ENCODE results near the gene CHD2.

The CHD2 gene

GRCh38 chr15:93065641-93066045 is 165.5 kb downstream of the CHD2 start:
- no peak for DNase-seq (ENCODE audit: low read depth in 1 of 2, low spot score in 1 of 2)

DNA sequence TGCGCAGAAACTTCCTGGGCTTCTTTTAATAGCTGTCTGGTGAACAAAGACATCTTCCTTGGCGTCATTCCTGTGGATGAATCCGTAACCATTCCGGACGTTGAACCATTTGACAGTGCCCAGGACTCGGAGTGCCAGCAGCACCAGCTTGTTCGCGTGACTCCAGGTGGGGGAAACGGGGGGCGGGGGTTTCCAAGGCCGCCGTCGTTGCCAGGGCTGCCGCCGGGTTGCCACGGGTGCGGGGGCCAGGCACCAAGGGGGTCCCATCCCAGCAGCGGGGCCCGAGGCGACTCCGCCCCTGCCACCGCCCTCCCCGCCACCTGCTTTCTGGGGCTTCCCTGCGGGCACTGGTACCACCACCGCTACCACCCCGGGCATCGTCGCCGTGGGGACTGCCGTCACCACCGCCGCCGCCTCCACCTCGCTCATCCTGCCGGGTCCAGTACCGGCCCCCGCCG is 166.1 kb downstream of the CHD2 start:
- DNase-seq (ENCODE audit: low read depth in 1 of 2, low spot score in 1 of 2) = no peak

DNA sequence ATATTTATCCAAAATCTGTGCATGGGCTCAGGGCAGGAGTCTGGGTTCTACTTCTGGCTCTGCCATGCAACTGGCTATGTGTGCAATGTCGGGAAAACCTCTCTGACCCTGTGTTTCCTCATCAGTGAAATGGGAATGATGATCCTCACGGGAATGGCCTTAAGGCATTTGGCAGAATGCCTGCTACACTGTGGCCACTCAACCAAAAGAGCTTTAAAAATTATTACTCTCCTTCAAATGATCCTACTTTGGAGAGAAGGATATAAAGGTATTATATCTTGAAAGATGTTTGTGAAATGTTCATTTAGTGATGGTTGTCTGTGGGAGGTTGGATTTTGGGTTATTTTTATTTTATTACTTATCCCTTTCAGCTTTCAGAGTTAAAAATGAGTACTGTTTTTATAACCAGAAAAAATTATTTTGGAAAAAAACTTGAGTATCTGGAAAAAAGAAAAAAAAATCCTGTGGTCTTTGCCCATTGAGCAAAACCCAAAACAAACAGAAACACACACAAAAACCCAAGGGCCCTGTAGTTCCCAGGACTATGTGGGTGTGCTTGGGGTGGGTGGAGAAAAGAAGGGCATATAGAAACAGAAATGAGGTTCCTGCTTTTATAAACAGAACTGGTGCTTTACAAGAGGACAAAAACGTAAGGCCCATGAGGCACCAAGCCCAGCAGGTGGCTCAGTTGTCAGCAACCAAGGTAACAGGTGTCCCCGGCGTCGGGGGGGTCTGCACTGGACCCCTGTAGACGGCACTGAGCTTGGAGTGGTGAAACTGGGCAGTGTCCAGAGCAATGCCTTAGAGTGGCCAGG is 166.9 kb downstream of the CHD2 start:
- DNase-seq (ENCODE audit: low read depth in 1 of 2, low spot score in 1 of 2) = no peak

DNA sequence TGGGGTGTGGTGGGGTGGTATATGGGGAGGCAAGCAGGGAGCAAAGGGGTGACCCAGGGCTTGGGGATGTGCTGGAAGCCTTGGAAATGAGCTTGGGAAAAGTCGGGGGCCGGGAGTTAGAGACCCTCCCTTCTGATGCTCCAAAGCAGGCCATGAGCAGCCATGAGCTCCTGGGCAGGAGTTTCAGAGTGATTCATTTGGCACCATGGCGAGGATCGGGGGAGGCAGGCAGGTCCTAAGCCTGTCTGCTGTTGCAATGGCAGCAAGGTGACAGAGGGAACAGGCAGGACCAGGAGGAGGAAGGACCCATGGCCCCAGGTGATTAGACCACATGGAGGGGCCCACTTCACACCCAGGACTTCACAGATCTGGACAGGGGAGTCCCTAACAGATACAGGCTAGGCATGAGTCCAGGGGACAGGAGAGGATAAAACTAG is 167.5 kb downstream of the CHD2 start:
- DNase-seq (ENCODE audit: low read depth in 1 of 2, low spot score in 1 of 2) = no peak

- DNase-seq (ENCODE audit: low read depth in 1 of 2, low spot score in 1 of 2) = no peak
Measured at GRCh38 chr15:93068581-93069199, 168.6 kb downstream of the CHD2 start.

GRCh38 chr15:93070132-93070531 is 170.0 kb downstream of the CHD2 start:
- no peak for DNase-seq (ENCODE audit: low read depth in 1 of 2, low spot score in 1 of 2)

- no peak for DNase-seq (ENCODE audit: low read depth in 1 of 2, low spot score in 1 of 2)
Measured at GRCh38 chr15:93070551-93071296, 170.6 kb downstream of the CHD2 start.

GRCh38 chr15:93071469-93071936 is 171.4 kb downstream of the CHD2 start:
- DNase-seq (ENCODE audit: low read depth in 1 of 2, low spot score in 1 of 2) = no peak

DNA sequence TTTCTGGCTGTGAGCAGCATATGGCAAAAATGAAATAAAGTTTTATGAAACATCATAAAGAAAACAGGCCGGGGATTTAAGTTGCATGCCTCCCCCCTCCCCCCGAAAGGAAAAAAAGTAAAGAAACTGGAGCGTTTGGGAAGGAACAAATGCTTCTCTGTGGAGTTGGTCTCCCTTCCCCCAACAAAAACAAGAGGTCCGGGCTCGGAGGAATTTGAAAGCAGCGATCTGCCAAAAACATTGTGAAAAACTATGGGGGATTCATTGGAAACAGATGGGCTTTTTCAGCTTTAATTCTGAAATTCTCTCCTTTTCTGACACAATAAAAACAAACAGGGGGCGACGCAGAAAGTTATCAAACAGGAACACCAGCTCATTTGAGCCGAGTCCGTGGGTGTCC is 171.9 kb downstream of the CHD2 start:
- DNase-seq (ENCODE audit: low read depth in 1 of 2, low spot score in 1 of 2) = no peak

GRCh38 chr15:93072411-93073394 is 172.6 kb downstream of the CHD2 start:
- no peak for DNase-seq (ENCODE audit: low read depth in 1 of 2, low spot score in 1 of 2)

DNA sequence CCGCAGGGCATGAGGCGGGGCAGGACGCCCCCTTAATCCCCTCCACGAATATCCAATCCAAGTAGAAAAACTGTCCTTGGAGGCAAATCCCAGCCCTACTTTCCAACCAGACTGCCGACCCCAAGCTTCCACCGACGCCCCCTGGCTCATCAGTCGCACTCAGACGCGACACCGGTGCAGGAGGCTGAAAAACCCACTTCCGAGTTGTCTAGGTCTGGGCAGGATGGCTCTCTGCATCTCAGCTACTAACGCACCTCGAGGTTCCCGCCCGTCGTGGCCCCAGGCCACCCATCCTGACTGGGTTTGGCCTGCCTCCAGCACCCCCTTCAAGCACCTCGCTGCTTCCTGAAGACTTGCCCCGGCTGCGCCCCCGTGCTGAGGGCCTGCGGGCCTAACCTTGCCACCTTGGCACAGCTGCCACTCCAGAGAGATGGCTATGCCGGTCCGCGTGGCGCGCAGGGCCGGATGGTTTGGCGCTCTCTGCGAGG is 173.4 kb downstream of the CHD2 start:
- no peak for DNase-seq (ENCODE audit: low read depth in 1 of 2, low spot score in 1 of 2)

DNA sequence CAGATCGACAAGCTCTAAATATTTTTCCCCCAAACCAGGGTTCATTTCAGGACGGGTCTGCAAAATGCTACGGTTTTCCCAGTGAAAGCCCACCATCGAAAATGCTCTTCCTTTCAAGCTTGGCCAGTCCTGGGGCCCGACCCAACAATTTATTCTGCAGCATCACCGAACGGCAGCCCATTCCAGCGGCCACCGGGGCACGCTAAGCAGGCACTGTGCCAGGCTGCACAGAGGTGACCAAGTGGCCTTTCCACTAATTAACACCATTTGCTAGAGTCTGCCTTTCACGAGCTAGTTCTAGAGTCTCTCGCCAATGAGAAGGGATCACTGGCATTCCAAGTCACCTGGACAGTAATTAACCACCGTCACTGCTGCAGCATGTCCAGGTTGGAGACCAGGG is 174.5 kb downstream of the CHD2 start:
- no peak for DNase-seq (ENCODE audit: low read depth in 1 of 2, low spot score in 1 of 2)

GRCh38 chr15:93076217-93076616 is 176.1 kb downstream of the CHD2 start:
- DNase-seq (ENCODE audit: low read depth in 1 of 2, low spot score in 1 of 2) = no peak

DNA sequence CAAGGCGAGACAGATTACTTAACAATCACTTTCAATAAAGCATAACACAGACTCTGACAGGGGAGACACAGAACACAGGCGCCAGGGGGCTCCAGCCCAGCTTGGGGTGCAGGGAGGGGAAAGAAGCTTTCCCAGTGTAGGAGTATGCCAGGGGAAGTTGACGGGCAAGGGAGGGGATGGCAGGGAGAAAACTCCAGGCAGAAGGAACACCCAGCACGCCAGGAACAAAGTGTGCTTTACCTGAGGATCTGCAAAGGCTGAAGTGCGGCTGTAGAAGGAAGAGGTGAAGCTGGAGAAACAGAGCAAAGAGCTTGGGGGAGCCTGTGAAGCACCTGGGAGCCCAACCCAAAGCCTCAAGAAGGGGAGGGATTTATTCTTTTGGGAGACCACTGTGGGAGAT is 176.8 kb downstream of the CHD2 start:
- no peak for DNase-seq (ENCODE audit: low read depth in 1 of 2, low spot score in 1 of 2)
